ENCODE data around the gene TPSAB1.

Gene TPSAB1

GRCh38 chr16:1274767-1275166 is 34.3 kb downstream of the TPSAB1 start:
- no peaks in the 10 kb centered on the region for H3K4me1 Mint-ChIP-seq (ENCODE audit: low read depth)
- no peaks in the 10 kb centered on the region for H3K9me3 Mint-ChIP-seq
- no peak overlapping the region for H3K27ac Mint-ChIP-seq
- no peaks in the 10 kb centered on the region for H3K27me3 Mint-ChIP-seq (ENCODE audit: low read depth)
- no peaks in the 10 kb centered on the region for H3K36me3 Mint-ChIP-seq (ENCODE audit: low read depth)
- H3K4me3 Mint-ChIP-seq: no peak overlapping the region

- Mint-ChIP-seq H3K36me3 (ENCODE audit: low read depth) (no peaks in the 10 kb centered on the region), H3K4me3 (no peak overlapping the region), H3K27me3 (ENCODE audit: low read depth) (no peaks in the 10 kb centered on the region), H3K9me3 (no peaks in the 10 kb centered on the region), H3K27ac (no peak overlapping the region), H3K4me1 (ENCODE audit: low read depth) (no peaks in the 10 kb centered on the region)
Observed at GRCh38 chr16:1275791-1276579, 35.5 kb downstream of the TPSAB1 start.

GRCh38 chr16:1276580-1276878 is 36.0 kb downstream of the TPSAB1 start:
- no peak overlapping the region for H3K27ac Mint-ChIP-seq
- H3K27me3 Mint-ChIP-seq (ENCODE audit: low read depth): no peaks in the 10 kb centered on the region
- no peaks in the 10 kb centered on the region for H3K9me3 Mint-ChIP-seq
- H3K4me1 Mint-ChIP-seq (ENCODE audit: low read depth): no peaks in the 10 kb centered on the region
- H3K36me3 Mint-ChIP-seq (ENCODE audit: low read depth): no peaks in the 10 kb centered on the region
- H3K4me3 Mint-ChIP-seq: no peak overlapping the region

GRCh38 chr16:1277151-1277598 is 36.7 kb downstream of the TPSAB1 start:
- Mint-ChIP-seq H3K27me3 (ENCODE audit: low read depth) (no peaks in the 10 kb centered on the region), H3K27ac (no peak overlapping the region), H3K9me3 (no peaks in the 10 kb centered on the region), H3K4me1 (ENCODE audit: low read depth) (no peaks in the 10 kb centered on the region), H3K4me3 (no peak overlapping the region), H3K36me3 (ENCODE audit: low read depth) (no peaks in the 10 kb centered on the region)

GRCh38 chr16:1277617-1278282 is 37.2 kb downstream of the TPSAB1 start:
- no peaks in the 10 kb centered on the region for H3K9me3 Mint-ChIP-seq

GRCh38 chr16:1278477-1278876 is 38.0 kb downstream of the TPSAB1 start:
- Mint-ChIP-seq H3K36me3 (ENCODE audit: low read depth) (no peaks in the 10 kb centered on the region), H3K27me3 (ENCODE audit: low read depth) (no peaks in the 10 kb centered on the region), H3K4me1 (ENCODE audit: low read depth) (no peaks in the 10 kb centered on the region), H3K27ac (no peak overlapping the region), H3K4me3 (no peak overlapping the region), H3K9me3 (no peaks in the 10 kb centered on the region)

More at GRCh38 chr16:1277617-1278282, 37.2 kb downstream of the TPSAB1 start:
- no peak overlapping the region for H3K27ac Mint-ChIP-seq
- no peaks in the 10 kb centered on the region for H3K4me1 Mint-ChIP-seq (ENCODE audit: low read depth)
- H3K36me3 Mint-ChIP-seq (ENCODE audit: low read depth): no peaks in the 10 kb centered on the region
- H3K4me3 Mint-ChIP-seq: no peak overlapping the region
- H3K27me3 Mint-ChIP-seq (ENCODE audit: low read depth): no peaks in the 10 kb centered on the region

GRCh38 chr16:1279081-1279944 is 38.8 kb downstream of the TPSAB1 start:
- H3K4me1 Mint-ChIP-seq (ENCODE audit: low read depth): no peaks in the 10 kb centered on the region
- no peaks in the 10 kb centered on the region for H3K9me3 Mint-ChIP-seq
- H3K36me3 Mint-ChIP-seq (ENCODE audit: low read depth): no peaks in the 10 kb centered on the region
- H3K27ac Mint-ChIP-seq: no peak overlapping the region
- H3K27me3 Mint-ChIP-seq (ENCODE audit: low read depth): no peaks in the 10 kb centered on the region
- no peak overlapping the region for H3K4me3 Mint-ChIP-seq

GRCh38 chr16:1279945-1280589 is 39.6 kb downstream of the TPSAB1 start:
- no peak overlapping the region for H3K4me3 Mint-ChIP-seq
- H3K27me3 Mint-ChIP-seq (ENCODE audit: low read depth): no peaks in the 10 kb centered on the region
- H3K27ac Mint-ChIP-seq: no peak overlapping the region
- no peaks in the 10 kb centered on the region for H3K36me3 Mint-ChIP-seq (ENCODE audit: low read depth)
- no peaks in the 10 kb centered on the region for H3K4me1 Mint-ChIP-seq (ENCODE audit: low read depth)
- no peaks in the 10 kb centered on the region for H3K9me3 Mint-ChIP-seq

GRCh38 chr16:1280783-1281182 is 40.3 kb downstream of the TPSAB1 start:
- no peak overlapping the region for H3K4me3 Mint-ChIP-seq
- H3K9me3 Mint-ChIP-seq: no peaks in the 10 kb centered on the region
- H3K27ac Mint-ChIP-seq: no peak overlapping the region
- no peaks in the 10 kb centered on the region for H3K27me3 Mint-ChIP-seq (ENCODE audit: low read depth)
- H3K36me3 Mint-ChIP-seq (ENCODE audit: low read depth): no peaks in the 10 kb centered on the region
- no peaks in the 10 kb centered on the region for H3K4me1 Mint-ChIP-seq (ENCODE audit: low read depth)

- Mint-ChIP-seq H3K36me3 (ENCODE audit: low read depth) (no peaks in the 10 kb centered on the region), H3K27ac (no peak overlapping the region)
Observed at GRCh38 chr16:1281517-1281916, 41.0 kb downstream of the TPSAB1 start.

GRCh38 chr16:1282324-1282973 is 41.9 kb downstream of the TPSAB1 start:
- no peaks in the 10 kb centered on the region for H3K9me3 Mint-ChIP-seq
- no peaks in the 10 kb centered on the region for H3K27me3 Mint-ChIP-seq (ENCODE audit: low read depth)
- no peaks in the 10 kb centered on the region for H3K4me1 Mint-ChIP-seq (ENCODE audit: low read depth)
- H3K27ac Mint-ChIP-seq: no peak overlapping the region
- no peak overlapping the region for H3K4me3 Mint-ChIP-seq
- no peaks in the 10 kb centered on the region for H3K36me3 Mint-ChIP-seq (ENCODE audit: low read depth)

More at GRCh38 chr16:1281517-1281916, 41.0 kb downstream of the TPSAB1 start:
- no peak overlapping the region for H3K4me3 Mint-ChIP-seq
- H3K9me3 Mint-ChIP-seq: no peaks in the 10 kb centered on the region
- H3K4me1 Mint-ChIP-seq (ENCODE audit: low read depth): no peaks in the 10 kb centered on the region
- no peaks in the 10 kb centered on the region for H3K27me3 Mint-ChIP-seq (ENCODE audit: low read depth)

- Mint-ChIP-seq H3K4me3 (no peak overlapping the region), H3K36me3 (ENCODE audit: low read depth) (no peaks in the 10 kb centered on the region), H3K9me3 (no peaks in the 10 kb centered on the region), H3K27me3 (ENCODE audit: low read depth) (peaks cover 4% of the 10 kb centered on the region), H3K4me1 (ENCODE audit: low read depth) (no peaks in the 10 kb centered on the region), H3K27ac (no peak overlapping the region)
Observed at GRCh38 chr16:1283296-1283695, 42.8 kb downstream of the TPSAB1 start.

GRCh38 chr16:1283996-1284616 is 43.6 kb downstream of the TPSAB1 start:
- H3K27me3 Mint-ChIP-seq (ENCODE audit: low read depth): peaks cover 4% of the 10 kb centered on the region
- no peak overlapping the region for H3K4me3 Mint-ChIP-seq
- H3K9me3 Mint-ChIP-seq: no peaks in the 10 kb centered on the region
- H3K36me3 Mint-ChIP-seq (ENCODE audit: low read depth): no peaks in the 10 kb centered on the region
- no peaks in the 10 kb centered on the region for H3K4me1 Mint-ChIP-seq (ENCODE audit: low read depth)
- H3K27ac Mint-ChIP-seq: no peak overlapping the region
